HG03565 (cell line): ENCODE data around the gene CPED1.
"Not testable (repeated sequence)": the region's sequence is repeated elsewhere in the genome, so short reads cannot be mapped to it uniquely, and the experiment has no call there.

ENCODE experiments used
- ATAC-seq: cut with Tn5 transposase; IDR thresholded peaks from one replicate; pipeline ENCODE4 v1.9.1; 2021; ENCODE audit warnings: mild to moderate bottlenecking, moderate library complexity; ENCODE audit not compliant: unreplicated experiment

The CPED1 gene

DNA sequence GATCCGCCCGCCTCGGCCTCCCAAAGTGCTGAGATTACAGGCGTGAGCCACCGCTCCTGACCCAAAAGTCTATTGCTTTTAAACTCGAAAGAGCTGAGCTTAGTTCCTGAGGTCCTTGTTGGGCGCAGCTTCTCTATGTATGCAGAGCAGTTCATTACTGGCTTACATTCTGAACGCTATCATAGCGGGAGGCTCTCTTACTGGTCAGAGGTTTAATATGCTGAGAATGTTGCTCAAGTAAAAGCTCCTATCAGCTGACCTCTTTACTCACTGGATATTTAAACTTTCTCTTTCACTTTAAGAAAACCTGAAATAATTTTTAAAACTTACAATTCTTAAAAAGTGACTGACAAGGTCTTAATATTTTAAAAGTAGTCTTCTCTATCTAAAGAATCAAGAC, 179.5 kb downstream of the CPED1 start:
- ATAC-seq, result no peak

DNA sequence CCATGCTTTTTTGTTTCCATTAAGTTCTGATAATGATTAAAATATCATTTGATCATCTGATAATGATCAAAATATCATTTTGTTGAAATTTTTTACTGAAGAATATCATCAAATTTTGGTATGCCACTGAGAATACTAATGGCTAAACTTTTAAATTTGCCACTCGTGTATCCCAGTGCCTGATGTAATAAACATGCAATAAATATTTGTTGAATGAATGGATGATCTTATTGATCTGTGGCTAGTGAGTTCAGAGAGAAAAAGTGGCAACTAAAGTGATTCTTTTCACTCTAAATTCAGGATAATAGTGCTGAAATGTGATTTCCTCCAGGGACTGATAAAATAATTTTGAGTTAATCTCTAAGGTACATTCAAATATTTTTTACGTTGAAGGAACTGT, 181.0 kb downstream of the CPED1 start:
- ATAC-seq, result no peak

DNA sequence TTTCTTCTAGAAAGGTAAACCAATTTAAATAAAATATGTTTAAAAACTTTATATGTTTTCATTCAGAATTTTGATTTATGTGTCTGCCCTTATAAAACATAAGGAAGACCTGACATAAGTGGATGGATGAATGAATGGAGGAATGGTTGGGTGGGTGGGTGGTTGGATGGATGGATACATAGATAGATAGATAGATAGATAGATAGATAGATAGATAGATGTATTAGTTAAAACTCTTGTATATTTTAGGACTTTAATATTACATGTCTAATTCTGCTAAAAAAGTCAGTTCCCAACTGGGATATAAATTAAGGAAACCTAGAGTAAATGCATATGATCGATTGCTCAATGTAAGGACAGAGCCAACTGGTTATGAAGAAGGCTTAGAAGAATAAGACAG, 184.0 kb downstream of the CPED1 start:
- no peak for ATAC-seq

DNA sequence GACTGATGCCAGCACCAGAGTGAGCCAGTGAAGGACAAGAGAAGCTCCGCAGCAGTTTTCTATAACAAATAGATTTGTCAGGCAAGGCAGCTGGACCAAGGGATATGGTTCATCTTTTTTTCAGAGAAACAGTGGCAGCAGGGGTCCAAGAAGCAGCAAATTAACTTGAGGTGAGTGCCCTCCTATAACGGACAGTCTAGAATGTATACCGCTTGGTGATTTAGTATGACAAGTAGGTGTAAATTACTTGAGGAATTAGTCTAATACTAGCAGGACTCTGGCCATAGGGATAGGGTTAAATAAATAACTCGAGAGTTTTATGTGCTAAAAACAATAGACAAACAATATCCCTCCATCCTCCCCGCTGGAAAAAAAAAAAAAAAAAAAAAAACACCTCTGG, 187.3 kb downstream of the CPED1 start:
- no peak for ATAC-seq

DNA sequence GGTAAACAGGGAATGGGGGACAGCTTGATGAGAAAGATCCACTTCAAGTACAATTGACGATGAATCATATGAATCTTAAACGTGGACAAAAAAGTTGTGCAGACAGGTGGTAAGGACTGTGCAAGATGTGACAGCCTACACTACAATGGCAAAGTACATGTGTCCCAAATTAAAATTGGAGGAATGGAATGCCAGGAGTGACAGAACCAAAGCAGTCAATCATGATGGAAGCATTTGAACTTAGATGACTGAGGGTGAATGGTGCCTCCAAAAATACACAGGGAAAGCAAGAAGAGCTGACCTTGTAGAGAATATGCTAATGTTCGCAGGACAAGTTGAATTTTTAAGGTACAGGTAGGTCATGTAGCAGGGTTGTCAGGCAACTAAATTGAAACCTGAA, 189.9 kb downstream of the CPED1 start:
- no peak for ATAC-seq

DNA sequence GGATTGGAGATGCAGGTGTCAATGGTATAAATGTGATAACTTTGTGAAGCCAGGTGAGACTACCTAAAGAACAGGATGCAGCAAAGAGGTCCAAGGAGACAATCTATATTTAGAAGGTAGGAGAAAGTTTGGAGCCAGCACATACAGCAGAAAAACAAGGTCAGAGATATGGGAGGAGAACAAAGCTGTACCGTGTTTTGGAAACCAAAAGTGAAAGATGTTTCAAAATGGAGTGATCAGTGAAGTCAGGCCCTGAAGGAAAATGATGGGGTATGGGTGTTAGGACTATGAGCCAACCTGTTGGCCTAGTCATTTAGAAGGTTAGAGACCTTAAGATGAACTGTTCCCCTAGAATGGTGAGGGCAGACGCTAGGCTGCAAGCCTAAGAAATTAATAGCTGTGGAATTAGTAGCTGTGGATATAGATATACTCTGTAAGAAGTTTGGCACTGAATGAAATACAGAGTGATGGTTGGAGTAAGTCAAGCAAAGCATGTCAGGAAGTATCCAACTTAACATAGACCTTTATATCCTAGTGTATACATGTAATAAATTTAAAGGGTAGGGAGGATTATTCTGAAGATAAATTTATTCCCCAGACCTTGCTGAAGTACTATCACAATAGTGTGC, 190.5 kb downstream of the CPED1 start:
- peak; percentile 38 for ATAC-seq

DNA sequence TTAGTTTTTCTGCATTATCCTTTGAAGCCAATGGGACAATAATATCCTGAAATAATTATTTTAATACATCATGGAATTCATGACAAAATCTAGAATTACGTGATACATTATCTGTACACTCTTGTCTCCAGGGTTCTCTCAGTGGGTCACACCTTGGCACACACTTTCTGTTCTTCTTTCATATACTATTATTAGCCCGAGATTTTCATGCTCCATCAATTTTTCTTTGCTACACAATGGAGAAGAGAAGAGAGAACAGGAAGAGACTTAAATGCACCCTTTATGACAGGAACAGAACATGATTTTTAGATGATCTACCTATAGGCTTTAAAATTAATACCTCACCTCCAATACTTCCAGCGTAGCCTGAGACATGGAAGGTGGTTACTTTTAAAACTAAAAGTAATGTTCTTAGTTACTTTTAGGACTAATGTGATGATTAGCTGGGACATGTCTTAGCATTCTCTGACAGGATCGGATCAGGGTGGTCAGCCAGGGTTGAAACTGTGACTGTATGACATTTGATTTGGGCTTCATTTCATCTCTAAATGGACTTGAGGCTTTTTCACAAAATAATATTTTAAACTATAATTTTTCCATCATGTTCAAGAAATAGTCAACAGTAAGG, 192.0 kb downstream of the CPED1 start:
- peak; percentile 89 for ATAC-seq

DNA sequence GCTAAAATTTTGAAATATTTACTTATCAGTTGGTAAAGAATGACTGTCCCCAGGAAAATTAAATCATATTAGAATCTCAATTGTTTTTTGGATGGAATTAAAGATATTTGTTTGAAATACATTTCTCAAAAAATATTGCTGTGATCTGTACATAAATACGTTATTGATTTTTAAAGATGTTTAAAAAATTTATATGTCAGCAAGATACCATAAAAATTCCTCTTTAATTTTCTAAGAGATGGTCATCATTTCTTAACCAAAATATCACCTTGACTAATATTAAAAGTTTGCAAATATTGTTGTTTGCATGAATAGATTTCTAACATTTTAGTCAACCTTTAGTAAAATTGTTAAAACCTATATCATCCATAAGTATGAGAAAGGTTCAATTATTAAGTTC, 192.8 kb downstream of the CPED1 start:
- no peak for ATAC-seq

DNA sequence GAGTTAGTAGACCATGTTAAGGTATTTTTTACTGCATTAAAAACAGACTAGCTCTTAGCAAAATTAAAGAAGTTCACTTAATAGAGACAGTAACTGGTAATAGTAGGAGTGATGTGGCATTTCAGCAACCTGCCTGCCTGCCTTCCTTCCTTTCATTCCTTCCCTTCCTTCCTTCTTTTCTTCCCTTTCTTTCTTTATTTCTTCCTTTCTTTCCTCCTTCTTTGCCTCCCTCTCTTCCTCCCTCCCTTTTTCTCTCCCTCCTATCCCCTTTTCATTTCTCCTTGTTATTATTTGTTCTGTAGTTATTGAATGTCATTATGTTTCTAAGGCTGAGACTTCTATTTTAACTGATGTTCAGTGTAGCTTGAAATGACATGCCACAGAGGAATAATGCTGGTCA, 193.8 kb downstream of the CPED1 start:
- no peak for ATAC-seq

DNA sequence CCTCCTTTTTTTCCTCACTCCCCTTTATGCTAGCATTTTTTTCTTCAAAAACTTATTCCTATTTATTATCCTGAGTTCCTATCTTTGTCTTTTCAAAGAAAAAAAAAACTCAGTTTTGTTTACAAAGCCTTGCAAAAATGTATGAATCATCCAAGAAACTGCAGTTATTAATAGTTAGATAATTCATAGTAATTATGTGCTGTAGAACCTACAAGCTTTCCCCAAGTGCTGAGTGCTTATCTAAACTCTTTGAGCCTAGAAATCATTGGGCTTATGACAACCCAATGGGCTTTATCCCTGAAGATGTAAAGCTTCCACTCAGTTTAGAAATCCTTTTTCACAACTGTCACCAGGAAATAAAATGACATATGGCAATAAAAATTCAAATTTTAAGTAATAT, 194.4 kb downstream of the CPED1 start:
- no peak for ATAC-seq

DNA sequence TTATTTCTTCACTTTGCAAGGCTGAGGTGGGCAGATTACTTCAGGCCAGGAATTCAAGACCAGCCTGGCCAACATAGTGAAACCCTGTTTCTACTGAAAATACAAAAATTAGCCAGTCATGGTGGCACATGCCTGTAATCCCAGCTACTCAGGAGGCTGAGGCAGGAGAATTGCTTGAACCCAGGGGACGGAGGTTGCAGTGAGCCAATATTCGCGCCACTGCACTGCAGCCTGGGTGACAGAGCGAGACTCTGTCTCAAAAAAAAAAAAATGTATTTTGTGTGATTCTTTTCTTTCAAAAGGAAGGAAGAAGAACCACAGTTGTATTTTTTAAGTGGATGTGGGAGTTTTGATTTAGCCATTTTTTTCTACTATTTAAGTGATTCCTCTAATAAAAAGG, 195.4 kb downstream of the CPED1 start:
- ATAC-seq, result not testable (repeated sequence)

DNA sequence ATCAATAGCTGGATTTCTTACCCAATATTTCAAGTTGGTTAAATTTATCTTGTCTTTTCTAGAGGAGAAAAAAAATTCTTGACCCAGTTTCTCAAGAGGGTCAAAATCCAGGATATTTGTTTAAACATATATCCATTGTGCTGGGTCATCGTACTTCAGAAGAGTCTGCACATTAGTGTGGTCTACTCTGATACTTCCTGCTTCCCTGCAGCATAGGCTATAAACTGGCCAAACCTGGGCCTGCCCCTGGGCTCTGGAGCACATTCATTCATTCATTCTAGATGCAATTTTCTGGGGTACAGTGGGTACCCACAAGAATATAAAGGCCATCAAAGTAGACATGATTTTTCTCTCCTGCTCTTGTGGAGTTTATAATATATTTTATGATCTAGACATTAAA, 198.2 kb downstream of the CPED1 start:
- no peak for ATAC-seq

DNA sequence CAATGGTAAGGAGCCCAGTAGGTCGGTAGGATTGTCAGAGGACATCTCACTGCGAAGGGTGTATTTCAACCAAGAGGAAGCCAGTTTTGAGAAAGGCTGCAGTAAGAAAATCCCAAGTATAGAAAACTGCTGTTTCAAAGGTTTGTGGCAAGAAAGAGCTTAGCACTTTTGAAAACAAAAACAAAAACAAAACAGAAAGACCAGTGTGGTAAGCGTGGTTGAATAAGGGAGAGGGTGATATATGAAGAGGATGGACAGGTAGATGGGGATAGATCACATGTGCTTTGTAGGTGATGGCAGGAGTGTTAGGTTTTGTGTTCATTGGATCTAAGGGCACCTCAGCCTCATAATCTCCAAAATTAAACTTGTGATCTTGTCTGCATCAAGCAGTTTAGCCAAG, 198.7 kb downstream of the CPED1 start:
- peak; percentile 86 for ATAC-seq

DNA sequence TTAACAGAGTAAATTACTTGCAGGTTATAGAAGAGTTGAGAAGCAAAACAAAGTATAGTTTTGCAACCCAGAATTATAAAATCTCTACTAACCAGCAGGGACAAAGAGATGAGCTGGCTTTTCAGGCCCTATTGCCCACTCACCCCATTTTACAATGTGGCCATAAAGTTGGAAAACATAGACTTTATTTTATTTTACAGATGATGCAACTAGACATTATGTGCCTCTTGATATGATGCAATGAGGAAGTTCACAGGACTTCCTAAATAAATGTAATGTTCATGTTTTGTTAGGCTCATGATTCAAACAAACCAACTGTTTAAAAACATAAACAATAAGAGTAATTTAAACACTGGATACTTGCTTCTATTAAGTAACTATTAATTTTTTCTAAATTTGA, 199.2 kb downstream of the CPED1 start:
- ATAC-seq, result no peak

DNA sequence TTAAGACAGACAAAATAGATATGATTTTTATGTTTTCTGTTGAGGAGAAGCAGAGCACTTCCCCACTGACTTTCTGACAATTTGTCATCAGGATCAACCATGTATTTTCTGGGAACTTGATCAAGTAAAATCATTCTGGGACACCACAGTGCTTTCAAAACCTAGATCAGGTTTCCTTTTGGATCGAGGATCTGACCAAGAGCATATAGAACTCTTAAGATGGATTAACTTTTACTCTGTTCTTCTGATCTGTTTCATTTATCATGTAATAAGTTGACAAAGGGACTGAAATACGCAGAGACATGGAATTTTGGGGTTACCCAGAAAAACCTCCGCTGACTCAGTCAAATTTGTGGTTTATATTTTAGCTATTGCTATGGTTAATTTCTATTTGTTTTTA, 204.3 kb downstream of the CPED1 start:
- no peak for ATAC-seq

DNA sequence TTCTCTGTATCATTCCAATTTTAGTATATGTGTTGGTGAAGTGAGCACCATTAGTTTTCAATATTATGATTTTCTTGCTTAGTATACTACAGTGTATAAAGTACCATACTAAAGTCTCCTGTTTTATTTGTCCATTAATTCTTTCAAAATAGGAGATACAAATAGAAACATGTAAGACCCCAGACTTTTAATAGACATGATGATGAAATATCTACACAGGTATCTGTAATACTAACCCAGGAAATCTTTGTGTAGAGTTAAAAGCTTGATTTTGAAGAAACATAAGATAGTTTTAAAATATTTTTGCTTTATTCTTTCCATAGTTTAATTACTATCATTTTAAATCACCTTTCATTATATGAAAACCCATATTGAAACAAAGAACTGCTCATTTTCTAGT, 206.5 kb downstream of the CPED1 start:
- no peak for ATAC-seq

DNA sequence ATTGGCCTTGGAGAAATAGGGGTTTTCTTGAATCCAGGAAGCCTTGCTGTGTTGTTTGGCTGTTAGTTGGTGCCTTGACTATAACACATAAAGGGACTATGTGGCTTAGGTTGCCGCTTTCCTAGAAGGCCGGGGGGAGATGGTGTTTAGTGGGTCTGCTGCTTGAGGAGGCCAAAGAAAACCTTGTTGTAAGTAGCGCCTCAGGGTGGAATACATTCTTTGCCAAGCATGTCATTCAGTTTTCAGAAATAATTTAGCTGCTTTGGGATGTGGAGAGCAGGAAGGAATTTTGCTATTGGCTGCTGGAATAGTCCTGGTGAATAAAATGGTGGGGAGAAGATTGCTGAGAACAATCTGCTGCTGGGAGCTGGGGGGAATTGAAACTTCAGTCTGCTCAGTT, 207.4 kb downstream of the CPED1 start:
- no peak for ATAC-seq

DNA sequence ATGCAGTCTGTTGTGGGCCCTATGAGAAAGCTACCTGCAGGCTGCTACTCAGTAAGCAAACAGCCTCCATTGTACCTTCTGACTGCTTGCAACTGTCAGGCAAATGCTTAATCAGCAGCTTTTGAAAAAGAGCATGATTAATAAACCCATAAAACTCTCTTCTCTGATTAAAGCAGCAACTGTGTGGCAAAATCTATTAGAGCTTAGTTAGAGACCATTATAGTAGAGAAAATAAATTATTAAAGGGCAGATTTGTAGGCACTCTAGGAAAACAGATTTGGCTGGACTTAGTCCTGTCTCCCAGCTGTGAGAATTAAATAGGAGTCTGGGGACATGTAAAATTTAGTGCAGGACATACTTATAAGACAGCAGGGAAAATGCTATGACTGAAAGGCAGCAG, 207.8 kb downstream of the CPED1 start:
- no peak for ATAC-seq

DNA sequence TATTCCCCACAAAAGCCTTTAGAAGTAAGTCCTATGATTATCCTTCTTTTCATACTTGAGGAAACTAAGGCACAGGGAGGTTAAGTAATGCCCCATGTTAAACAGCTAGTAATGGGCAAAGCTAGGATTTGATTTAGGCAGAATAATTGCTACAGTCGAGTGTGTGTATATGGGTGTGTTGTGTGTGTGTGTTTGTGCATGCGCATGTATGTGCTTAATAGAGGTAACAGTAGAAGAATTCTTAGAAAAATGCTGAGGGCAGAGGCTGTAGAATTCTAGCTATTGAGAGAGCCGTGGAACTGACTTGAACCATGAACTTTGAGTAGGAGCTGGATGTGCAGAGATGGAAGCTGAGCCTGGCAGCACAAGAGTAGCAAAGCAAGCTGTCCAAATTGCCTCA, 208.9 kb downstream of the CPED1 start:
- ATAC-seq, result no peak

DNA sequence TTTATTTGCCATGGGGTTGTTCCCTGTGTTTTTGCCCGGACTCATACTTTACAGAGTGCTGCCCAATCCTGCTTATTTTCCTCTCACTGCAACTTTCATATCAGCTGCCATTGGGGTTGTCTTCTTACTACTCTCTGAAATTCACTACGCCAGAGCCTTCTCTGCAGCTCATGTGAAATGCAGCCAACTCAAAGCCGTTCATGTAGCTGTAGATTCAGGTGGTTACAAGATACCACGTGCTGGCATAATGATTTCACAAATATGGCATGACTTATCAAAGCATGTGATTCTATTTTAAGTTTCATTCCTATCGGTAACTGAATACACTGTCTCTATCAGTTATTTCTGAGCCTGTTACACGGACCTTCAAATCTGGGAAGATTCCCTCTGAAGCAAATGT, 210.0 kb downstream of the CPED1 start:
- ATAC-seq, result no peak

DNA sequence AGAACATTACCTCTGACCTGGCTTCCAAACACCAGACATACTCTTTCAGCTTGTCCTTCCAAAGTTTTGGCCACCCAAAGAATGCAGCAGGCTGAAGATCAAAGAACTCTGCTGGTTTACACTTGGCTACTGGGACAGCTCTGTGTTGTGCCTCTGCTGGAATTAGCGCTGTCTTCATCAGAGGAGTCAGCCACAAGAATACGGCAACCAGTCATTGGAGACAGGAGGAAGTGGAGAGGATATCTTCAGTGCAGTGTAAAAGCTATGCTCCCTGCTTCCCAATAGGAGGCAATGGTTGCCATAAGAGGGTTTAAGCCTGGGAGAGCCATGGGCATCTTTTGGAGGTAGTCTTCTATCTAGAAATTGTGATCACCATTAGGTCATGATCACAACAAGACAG, 213.6 kb downstream of the CPED1 start:
- no peak for ATAC-seq

DNA sequence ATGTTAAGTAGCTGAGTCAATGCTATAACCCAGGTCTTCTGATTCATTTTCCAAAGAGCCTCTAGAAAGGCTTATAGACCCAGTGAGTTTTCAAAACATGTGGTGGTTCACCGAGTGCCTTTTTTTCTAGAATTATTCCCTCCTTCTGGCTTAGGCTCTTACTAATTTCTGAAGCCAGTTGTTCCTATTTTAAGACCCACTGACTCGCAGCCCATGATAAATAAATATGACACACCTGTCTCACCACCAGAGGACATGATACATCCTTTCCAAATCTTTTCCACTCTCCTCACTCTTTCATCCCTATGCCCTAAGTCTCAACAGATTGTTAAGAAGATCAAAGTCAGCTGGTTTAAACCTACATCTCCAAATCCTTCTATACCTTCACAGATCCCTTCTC, 214.3 kb downstream of the CPED1 start:
- no peak for ATAC-seq

DNA sequence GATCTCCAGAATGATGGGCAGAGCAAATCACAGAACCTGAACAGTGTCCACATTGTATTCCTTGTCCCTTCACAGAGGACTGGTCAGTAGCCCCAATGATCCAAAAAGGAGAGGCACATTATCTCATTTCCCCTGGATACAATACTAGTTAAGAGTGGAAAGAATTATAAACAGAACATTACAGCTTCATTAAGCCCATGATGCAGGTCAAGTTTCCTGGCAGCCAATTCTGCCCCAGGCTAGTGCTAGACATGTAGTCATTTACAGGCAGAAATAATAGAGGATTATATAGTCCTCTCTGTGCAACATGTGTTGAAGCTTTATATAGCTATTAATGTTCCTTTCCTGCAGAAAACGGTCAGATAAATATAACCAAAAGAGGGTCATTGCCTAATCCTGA, 216.0 kb downstream of the CPED1 start:
- ATAC-seq, result no peak
